ENCODE data around the gene RFTN2.

GRCh38 chr2:197705912-197706838 is 30.8 kb upstream of the RFTN2 start:
- TF ChIP-seq POLR2A (IDR thresholded peaks at IDR 0.05; ENCODE audit: low read depth) (no peak), CTCF (IDR thresholded peaks at IDR 0.05) (no peak)

Measured in esophagus muscularis mucosa (tissue), 3 donors.